ENCODE measurements around the gene ATP9B.
"Not testable (repeated sequence)": the region's sequence is repeated elsewhere in the genome, so short reads cannot be mapped to it uniquely, and the experiment has no call there.

Gene ATP9B

DNA sequence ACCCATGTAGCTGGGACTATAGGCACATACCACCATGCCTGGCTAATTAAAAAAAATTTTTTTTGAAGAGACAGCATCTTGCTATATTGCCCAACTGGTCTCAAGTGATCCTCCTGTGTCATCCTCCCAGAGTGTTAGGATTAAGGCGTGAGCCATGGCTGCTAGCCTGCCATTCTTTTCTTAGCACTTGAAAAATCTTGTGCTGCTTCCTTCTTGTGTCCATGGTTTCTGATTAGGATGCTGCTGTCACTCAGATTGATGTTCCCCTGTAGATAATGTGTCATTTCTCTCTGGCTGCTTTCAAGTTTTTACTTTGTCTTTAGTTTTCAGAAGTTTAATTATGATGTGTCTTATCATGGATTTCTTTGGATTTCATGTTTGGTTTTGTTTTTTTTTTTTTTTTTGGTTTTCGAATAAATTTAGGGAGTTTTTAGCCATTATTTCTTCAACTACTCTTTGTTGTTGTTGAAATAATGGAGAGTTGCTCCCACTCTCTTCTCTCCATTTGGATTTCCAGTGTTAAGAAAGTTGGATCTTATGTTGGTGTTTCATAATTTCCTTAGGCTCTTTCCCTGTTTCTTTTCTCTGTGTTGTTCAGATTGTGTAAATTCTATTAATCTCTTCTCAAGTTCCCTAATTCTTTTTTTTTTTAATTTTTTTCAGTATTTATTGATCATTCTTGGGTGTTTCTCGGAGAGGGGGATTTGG is 2.5 kb downstream of the ATP9B start:
- no peak for DNase-seq

DNA sequence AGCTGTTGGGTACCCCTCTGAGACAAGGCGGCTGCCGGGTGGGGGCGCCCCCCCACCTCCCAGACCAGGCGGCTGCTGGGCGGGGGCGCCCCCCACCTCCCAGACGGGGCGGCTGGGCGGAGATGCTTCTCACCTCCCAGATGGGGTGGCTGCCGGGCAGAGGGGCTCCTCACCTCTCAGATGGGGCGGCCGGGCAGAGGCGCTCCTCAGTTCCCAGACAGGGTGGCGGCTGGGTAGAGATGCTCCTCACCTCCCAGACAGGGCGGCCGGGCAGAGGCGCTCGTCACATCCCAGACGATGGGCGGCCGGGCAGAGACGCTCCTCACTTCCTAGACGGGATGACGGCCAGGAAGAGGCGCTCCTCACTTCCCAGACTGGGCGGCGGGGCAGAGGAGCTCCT is 3.5 kb downstream of the ATP9B start:
- not testable (repeated sequence) for DNase-seq

- no peak for DNase-seq
These were observed 8.0 kb downstream of the ATP9B start for GRCh38 chr18:79077181-79077580.

GRCh38 chr18:79078791-79079190 is 9.6 kb downstream of the ATP9B start:
- DNase-seq = not testable (repeated sequence)

DNA sequence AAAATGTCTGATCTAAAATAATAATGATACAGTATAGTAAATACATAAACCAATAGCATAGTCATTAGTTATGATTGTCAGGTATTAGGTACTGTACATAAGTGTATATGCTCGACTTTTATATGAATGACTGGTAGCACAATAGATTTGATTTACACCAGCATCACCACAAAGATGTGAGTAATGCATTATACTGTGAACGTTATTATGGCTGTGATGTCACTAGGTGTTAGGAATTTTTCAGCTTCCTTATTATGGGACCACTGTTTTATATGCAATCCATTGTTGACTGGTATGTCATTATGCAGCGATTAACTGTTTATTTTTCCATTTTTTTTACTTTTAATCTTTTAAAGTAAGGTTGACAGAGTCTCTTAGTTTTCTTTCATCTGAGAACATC is 23.7 kb downstream of the ATP9B start:
- no peak for DNase-seq

DNA sequence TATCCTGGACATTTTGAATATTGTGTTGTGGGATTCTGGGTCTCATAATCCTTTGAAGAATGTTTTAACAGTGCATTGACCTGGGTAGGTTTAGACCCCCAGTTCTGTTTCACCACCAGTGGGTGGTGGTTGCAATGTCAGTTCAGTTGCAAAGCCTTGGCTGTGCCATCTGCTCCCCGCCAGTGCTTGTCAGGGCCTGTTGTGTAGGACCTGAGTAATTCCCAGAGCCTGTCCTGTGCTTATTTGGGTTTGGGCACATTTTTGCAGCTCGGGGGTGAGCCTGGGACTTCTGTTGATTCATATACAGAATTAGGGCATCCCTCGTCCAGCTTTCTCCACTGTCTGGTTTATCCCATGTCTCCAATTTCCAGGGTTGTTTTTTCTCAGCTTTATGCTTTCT is 24.8 kb downstream of the ATP9B start:
- no peak for DNase-seq

- no peak for DNase-seq
These were observed 26.0 kb downstream of the ATP9B start for GRCh38 chr18:79095216-79095615.

DNA sequence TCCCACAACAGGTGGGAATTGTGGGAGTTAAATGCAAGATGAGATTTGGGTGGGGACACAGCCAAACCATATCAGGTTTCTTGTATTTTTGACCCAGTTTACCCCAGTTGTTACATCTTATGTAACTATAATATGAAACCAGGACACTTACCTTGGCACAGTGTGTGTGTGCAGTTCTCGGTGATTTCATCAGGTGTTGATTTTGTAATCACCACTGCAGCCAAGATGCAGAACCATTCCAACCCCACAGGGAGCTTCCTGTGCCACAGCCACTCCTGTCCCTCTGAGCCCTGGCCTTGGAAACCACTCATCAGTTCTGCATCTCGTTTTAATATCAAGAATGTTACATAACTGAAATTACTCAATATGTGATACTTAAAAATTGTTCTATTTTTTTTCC is 31.8 kb downstream of the ATP9B start:
- no peak for DNase-seq

DNA sequence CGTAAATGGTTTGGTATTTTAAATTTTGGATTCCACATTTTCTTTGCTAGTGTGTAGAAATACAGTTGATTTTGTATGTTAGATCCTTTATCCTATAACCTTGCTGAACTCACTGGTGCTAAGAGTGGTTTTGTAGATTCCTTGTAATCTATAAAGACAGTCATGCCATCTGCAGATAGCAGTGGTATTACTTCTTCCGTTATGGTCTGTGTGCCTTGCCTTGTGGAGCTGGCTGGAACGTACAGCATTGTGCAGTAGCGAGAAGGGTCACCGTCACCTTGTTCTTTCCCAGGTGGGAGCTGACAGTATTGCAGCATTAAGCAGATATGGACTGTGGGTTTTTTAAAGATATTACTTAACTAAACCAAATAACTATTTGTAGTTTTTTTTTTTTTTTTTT is 33.7 kb downstream of the ATP9B start:
- DNase-seq = no peak

DNA sequence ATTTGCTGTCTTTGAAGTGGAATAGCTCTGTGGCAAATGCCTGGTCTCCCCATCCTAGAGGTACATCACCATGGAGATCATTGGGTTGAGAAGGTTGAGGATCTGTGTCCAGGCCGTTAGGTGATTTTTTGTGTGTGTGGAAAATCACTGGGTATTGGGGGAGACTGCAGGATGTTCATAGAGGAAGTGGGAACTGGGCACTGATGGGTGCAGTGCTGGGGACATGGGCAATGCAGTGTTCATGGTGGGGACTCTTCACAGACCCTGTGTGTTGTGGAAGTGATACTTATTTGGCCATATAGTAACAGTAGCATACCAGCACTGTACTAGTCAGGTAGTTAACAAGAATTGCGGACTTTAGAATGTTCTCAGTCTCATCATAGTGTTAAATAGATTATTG is 34.9 kb downstream of the ATP9B start:
- no peak for DNase-seq

DNA sequence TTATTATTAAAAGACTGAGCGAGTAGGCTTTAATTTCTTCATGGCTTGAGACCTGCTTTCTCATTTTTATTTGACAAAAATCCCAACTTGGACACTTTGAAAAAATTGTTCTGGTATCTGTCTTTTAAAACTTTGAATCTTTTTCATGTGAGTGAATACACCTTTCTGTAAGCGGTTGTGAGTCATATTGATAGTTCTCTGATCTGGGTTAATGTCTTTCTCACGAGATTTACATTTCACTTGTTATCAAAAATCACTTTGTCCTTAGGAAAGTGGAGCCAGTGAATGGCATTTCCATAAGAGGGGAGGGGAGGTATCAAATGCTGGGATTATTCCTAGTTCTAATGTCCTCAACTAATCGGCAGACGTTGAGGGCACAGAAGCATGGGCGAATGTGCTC is 36.3 kb downstream of the ATP9B start:
- DNase-seq = no peak

DNA sequence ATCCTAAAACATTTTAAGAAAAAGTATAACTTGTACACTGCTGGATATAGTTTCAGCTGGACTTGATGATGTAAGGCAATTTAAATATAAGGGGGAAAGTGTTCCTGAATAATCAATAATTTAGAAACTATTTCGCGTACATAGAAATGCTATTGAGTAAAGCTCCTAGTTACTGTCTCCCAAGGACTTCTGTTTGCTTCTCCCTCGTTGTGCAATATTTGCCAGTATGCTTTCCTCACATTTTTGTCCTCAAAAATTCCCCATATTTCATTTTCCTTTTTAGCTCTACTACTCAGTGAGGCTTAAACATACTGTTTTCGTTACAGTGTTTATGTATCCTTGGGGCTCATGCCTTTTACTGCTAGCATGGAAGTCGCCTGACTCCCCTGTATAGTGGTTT is 36.9 kb downstream of the ATP9B start:
- no peak for DNase-seq

DNA sequence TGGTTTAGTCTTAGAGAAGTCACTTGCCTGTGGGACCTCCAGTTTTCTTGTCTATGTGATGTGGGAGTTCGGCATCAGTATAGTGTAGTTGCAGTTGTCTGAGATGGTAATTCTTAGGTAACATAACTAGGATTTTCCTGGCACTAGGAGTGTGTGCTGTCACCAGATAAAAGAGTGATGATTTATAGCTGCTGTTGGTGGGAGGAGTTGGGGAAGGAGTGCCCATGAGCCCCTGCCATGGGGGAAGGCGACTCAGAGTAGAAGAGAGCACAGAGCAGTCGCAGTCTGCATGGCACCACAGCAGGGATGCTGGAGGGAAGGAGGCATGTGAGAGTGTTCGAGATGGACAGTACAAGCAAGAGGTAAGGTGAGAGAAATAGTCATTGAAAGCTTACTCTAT is 38.7 kb downstream of the ATP9B start:
- no peak for DNase-seq

DNA sequence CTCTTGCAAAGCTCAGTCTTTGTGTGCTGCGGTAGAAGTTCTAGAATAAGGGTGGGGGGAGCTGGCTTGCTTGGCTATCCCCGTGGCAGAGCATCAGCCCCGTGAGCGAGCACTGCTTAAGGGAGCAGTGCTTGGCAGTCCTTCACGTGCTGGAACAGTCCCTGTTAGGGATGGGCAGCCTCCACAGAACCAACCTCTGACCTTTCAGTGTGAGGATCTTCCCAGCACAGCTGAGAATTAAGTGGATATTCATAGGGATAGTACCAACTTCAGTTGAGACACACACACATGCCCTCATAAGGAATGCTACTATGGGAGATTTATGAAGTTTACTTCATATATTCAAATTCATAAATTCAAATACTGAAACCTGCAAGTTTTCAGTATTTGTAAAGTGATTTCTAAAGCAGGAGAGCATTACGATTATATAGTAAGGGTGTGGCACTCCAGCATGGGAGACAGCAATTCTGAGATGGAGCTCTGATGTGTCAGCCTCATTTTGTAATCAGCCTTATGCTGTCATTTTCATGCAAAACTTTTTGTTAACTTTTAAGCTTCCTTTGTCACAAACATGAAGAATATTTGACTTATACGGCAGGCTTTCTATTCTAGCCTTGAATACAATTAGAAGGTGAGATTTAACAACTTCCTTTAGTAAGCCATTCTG is 39.5 kb downstream of the ATP9B start:
- no peak for DNase-seq

DNA sequence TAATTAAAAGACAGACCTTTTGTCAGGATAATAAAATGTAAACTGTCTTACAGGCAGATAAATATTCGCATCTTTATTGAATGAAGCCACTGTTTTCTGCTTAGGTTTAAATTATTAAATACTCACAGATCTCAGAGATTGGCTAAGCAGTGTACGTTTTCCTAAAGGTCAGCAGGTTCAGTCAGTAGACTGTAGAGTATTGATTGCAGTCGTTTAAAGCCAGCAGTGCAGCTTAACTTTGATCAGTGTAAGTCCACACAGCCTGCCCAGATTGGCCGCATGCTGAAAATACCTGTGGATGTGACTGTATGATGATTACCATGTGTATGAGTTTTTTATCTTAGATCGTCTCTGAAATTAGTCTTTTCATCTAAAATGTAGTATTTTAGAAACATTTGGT is 42.3 kb downstream of the ATP9B start:
- no peak for DNase-seq

DNA sequence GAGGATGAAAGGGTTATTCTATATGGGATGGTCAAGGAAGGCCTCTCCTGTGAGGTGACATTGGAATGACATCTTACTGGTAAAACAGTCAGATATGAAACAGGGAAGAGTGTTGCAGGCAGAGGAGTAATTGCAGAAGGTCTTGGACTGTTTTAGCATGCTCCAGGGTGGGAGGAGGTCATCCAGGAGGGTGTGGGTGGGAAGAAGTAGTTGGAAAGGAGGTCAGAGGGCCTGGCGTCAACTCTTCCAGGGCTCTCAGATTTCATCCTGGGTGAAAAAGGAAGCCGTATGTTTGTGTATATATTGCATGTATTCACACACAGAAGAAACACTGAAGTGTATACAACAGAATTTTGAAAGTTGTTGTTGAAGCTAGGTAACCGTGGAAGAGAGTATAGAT is 48.2 kb downstream of the ATP9B start:
- DNase-seq = no peak

- no peak for DNase-seq
These were observed 48.6 kb downstream of the ATP9B start for GRCh38 chr18:79117788-79118187.

DNA sequence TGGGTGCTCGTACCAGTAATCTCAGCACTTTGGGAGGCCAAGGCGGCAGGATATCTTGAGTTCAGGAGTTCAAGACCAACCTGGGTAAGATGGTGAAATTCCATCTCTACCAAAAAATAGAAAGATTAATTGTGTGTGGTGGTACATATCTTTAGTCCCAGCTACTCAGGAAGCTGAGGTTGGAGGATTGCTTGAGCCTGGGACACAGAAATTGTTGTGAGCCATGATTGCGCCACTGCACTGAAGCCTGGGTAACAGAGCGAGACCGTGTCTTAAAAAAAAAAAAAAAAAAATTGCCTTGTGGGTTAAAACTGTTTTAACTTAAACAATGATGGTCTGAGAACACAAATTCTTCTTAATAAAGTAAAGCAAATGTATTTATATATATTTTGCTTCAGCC is 49.6 kb downstream of the ATP9B start:
- DNase-seq = no peak

GRCh38 chr18:79121746-79122474 is 52.7 kb downstream of the ATP9B start:
- no peak for DNase-seq

- no peak for DNase-seq
These were observed 54.8 kb downstream of the ATP9B start for GRCh38 chr18:79123948-79124347.

DNA sequence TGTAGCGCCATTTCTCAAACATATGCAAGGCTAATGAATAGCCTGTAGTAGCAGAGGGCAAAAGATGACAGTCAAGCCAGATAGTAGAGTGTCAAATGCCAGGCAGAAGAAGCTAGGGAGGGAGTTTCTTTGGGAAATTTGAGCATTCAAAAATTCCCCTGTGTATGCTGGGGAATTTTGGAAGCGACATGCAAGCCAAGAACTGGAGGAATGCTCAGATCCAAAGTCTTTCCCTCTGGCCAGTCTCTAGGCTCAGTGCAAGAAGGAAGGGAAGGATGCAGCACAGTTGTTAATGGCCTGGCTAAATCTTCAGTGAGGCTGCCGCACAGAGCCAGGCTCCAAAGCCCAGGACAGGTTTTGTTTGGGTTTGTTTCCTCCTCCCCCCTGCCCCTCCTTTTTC is 59.9 kb downstream of the ATP9B start:
- no peak for DNase-seq

DNA sequence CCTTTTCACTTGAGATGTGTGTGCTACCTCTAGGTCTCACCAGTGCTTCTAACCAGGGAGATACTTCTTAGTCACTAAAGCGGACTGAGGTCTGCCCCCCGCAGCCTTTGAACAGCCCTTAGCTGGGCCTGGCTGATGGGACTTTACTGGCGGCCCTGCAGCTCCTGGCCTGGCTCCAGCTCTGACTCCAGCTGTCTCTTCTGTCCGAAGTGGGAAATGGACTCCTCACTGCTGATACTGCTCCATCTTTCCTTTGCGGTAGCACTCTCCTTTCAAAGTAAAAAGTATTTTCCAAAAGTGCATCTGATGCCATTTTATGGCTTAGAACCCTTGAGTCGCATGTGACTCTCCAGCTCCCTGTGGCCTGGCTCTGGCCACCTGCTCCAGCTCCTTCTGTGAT is 64.5 kb downstream of the ATP9B start:
- DNase-seq = no peak

GRCh38 chr18:79135924-79136323 is 66.7 kb downstream of the ATP9B start:
- no peak for DNase-seq

GRCh38 chr18:79136742-79137141 is 67.5 kb downstream of the ATP9B start:
- DNase-seq = no peak

Data from activated CD8-positive, alpha-beta memory T cell treated with anti-CD3 and anti-CD28 coated beads, Interleukin-2, amount 50 U/mL, for 48 hours (primary cell).